Measurements from ENCODE around the gene ADD1.
"Not testable (repeated sequence)": the region's sequence is repeated elsewhere in the genome, so short reads cannot be mapped to it uniquely, and the experiment has no call there.

ADD1 gene

GRCh38 chr4:2955186-2956044 is 111.8 kb downstream of the ADD1 start:
- H3K4me1 ChIP-seq (ENCODE audit: control insufficient read depth in 2 of 2, insufficient read depth in 2 of 2, low read length in 2 of 2); H3K27me3 ChIP-seq (ENCODE audit: control insufficient read depth in 2 of 2, insufficient read depth in 2 of 2, low read length in 2 of 2); H3K27ac ChIP-seq (ENCODE audit: low read depth in 2 of 2, low read length in 2 of 2); H3K9me3 ChIP-seq (ENCODE audit: control insufficient read depth in 2 of 2, low read length in 2 of 2); H3K9ac ChIP-seq (ENCODE audit: low read depth in 1 of 2, low read length in 2 of 2); H3K4me3 ChIP-seq (ENCODE audit: low read length in 2 of 2): not testable (repeated sequence)
- H3K36me3 ChIP-seq (ENCODE audit: control insufficient read depth in 2 of 2, insufficient read depth in 2 of 2, low read length in 2 of 2), result peaks cover 34 to 53% of the 10 kb centered on the region in 2 donors

DNA sequence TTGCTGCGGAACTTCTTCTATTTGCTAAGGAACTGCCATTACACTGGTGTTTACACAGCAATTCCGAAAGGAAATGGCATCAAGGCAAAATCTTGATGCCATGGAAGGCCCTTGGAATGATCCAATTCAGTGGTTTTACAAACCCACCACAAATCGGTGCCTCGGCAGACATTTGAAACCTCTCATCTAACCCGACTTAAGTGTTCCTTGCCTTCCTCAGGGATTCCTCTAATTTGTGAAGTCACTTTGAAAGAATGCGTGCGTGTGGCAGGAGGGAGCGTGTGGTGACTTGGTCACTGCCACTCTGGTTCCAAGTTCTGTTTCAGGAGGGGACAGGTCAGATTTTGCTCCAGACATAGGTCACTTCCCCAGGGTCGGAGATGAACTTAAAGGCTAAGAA is 114.8 kb downstream of the ADD1 start:
- Histone ChIP-seq H3K36me3 (ENCODE audit: control insufficient read depth in 2 of 2, insufficient read depth in 2 of 2, low read length in 2 of 2) (peaks cover 15 to 29% of the 10 kb centered on the region in 2 donors), H3K27ac (ENCODE audit: low read depth in 2 of 2, low read length in 2 of 2) (no peak overlapping the region), H3K27me3 (ENCODE audit: control insufficient read depth in 2 of 2, insufficient read depth in 2 of 2, low read length in 2 of 2) (no peaks in the 10 kb centered on the region), H3K4me3 (ENCODE audit: low read length in 2 of 2) (no peak overlapping the region), H3K9ac (ENCODE audit: low read depth in 1 of 2, low read length in 2 of 2) (no peak overlapping the region), H3K9me3 (ENCODE audit: control insufficient read depth in 2 of 2, low read length in 2 of 2) (no peaks in the 10 kb centered on the region), H3K4me1 (ENCODE audit: control insufficient read depth in 2 of 2, insufficient read depth in 2 of 2, low read length in 2 of 2) (peaks cover 11% of the 10 kb centered on the region in 2 donors)

DNA sequence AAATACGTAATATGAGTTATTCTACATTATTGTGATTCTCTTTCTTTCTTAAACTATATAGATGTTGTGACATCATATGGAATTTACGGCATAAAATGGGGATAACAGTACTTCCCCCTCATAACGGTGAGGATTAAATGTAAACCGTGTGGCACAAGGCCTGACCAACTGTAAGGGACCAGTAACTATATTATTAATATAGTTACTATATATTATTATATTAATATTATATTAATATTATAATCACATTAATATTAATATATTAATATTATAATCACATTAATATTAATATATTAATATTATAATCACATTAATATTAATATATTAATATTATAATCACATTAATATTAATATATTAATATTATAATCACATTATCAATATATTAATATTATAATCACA is 116.8 kb downstream of the ADD1 start:
- H3K27me3 ChIP-seq (ENCODE audit: control insufficient read depth in 2 of 2, insufficient read depth in 2 of 2, low read length in 2 of 2); H3K9ac ChIP-seq (ENCODE audit: low read depth in 1 of 2, low read length in 2 of 2); H3K4me3 ChIP-seq (ENCODE audit: low read length in 2 of 2); H3K27ac ChIP-seq (ENCODE audit: low read depth in 2 of 2, low read length in 2 of 2); H3K9me3 ChIP-seq (ENCODE audit: control insufficient read depth in 2 of 2, low read length in 2 of 2): not testable (repeated sequence)
- Histone ChIP-seq H3K36me3 (ENCODE audit: control insufficient read depth in 2 of 2, insufficient read depth in 2 of 2, low read length in 2 of 2) (peaks cover 10 to 19% of the 10 kb centered on the region in 2 donors), H3K4me1 (ENCODE audit: control insufficient read depth in 2 of 2, insufficient read depth in 2 of 2, low read length in 2 of 2) (peaks cover 15 to 17% of the 10 kb centered on the region in 2 donors)

DNA sequence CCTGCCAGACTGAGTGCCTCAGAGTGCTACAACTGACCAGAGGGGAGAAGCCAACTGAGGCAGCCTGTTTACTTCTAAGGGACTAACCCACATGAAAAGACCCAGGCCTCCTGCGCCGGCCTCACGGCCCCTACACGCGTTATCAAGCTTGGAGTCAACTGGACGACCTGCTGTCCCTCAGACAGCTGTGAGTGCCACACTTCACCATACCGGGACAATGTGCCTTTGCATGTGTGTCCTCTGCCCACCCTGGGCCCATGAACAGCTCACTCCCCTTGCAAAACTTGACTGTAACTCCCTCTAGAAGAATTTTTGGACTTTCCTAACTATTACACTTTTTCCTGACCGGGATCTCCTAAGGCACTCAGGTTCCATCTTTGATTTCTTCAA is 117.8 kb downstream of the ADD1 start:
- H3K27ac ChIP-seq (ENCODE audit: low read depth in 2 of 2, low read length in 2 of 2), result no peak overlapping the region
- peaks cover 15 to 17% of the 10 kb centered on the region in 2 donors for H3K4me1 ChIP-seq (ENCODE audit: control insufficient read depth in 2 of 2, insufficient read depth in 2 of 2, low read length in 2 of 2)

DNA sequence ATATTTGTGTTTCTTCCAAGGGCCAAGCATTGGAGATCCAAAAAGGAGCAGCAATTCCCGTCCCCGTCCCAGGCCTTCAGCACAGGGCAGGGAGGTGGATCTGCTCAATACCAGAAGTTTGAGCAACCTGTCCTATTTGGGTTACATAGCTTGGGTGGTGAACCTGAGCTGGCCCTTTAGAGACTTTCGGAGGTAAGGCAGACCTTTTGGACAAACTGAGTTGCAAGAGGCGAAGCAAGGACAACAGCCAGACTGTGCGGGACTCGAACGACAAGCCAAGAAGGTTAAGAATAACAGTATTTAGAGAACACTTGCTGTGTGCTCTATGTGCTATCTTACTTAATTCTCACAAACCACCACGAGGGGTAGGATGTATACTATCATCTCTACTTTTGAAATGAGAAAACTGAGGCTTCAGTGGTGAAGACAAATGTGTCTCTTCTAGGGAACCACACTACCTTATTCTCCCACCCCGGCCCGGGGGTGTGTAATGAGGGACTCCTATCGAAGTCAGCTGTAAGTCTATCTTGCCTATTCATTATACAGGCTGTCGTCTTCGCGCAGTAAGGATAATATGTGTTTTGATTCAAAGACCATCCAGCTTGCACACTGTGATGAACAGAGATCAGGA is 118.3 kb downstream of the ADD1 start:
- Histone ChIP-seq H3K27ac (ENCODE audit: low read depth in 2 of 2, low read length in 2 of 2) (peak overlapping the region in 1 of 2 donors; percentile 89), H3K4me3 (ENCODE audit: low read length in 2 of 2) (peak overlapping the region; percentile 86 to 95), H3K9ac (ENCODE audit: low read depth in 1 of 2, low read length in 2 of 2) (peak overlapping the region; percentile 77 to 79), H3K36me3 (ENCODE audit: control insufficient read depth in 2 of 2, insufficient read depth in 2 of 2, low read length in 2 of 2) (peaks cover 6 to 8% of the 10 kb centered on the region in 2 donors), H3K9me3 (ENCODE audit: control insufficient read depth in 2 of 2, low read length in 2 of 2) (no peaks in the 10 kb centered on the region), H3K4me1 (ENCODE audit: control insufficient read depth in 2 of 2, insufficient read depth in 2 of 2, low read length in 2 of 2) (peaks cover 15 to 17% of the 10 kb centered on the region in 2 donors), H3K27me3 (ENCODE audit: control insufficient read depth in 2 of 2, insufficient read depth in 2 of 2, low read length in 2 of 2) (no peaks in the 10 kb centered on the region)

More for the DNA sequence above, 117.8 kb downstream of the ADD1 start:
- H3K27me3 ChIP-seq (ENCODE audit: control insufficient read depth in 2 of 2, insufficient read depth in 2 of 2, low read length in 2 of 2), result no peaks in the 10 kb centered on the region
- peak overlapping the region in 1 of 2 donors; percentile 0 for H3K9ac ChIP-seq (ENCODE audit: low read depth in 1 of 2, low read length in 2 of 2)
- H3K9me3 ChIP-seq (ENCODE audit: control insufficient read depth in 2 of 2, low read length in 2 of 2), result no peaks in the 10 kb centered on the region
- peak overlapping the region; percentile 7 to 95 for H3K4me3 ChIP-seq (ENCODE audit: low read length in 2 of 2)
- H3K36me3 ChIP-seq (ENCODE audit: control insufficient read depth in 2 of 2, insufficient read depth in 2 of 2, low read length in 2 of 2), result peaks cover 6 to 11% of the 10 kb centered on the region in 2 donors

DNA sequence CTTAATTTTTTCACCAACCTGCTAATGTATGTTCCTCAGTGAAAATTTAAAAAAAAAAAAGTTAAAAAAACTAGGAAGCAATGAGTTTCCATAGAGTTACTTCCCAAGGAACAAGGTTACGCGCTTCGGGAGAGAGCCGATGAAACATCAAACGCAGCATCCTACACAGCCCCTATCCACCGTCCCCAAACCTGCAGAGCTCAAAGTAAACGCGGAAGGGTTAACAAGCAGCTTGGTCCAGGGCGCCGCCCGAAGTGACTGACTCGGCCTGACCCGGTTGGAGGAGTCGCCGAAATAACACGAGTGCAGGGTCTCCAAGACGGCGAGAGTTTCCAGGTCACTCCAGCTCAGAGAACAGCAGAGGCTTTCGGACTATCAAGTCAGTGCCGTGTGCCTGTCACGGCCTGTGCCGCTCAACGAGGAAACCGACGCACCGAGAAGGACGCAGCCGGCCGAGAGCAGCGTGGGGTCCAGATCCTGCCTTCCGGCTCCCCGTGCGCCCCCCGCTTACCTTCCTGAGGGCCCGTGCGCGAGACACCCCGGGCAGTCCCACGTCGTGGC is 119.0 kb downstream of the ADD1 start:
- H3K9ac ChIP-seq (ENCODE audit: low read depth in 1 of 2, low read length in 2 of 2), result peak overlapping the region; percentile 77 to 79
- peak overlapping the region; percentile 86 to 95 for H3K4me3 ChIP-seq (ENCODE audit: low read length in 2 of 2)
- peaks cover 4 to 6% of the 10 kb centered on the region in 2 donors for H3K36me3 ChIP-seq (ENCODE audit: control insufficient read depth in 2 of 2, insufficient read depth in 2 of 2, low read length in 2 of 2)
- peak overlapping the region; percentile 78 to 89 for H3K27ac ChIP-seq (ENCODE audit: low read depth in 2 of 2, low read length in 2 of 2)
- peaks cover 15 to 17% of the 10 kb centered on the region in 2 donors for H3K4me1 ChIP-seq (ENCODE audit: control insufficient read depth in 2 of 2, insufficient read depth in 2 of 2, low read length in 2 of 2)
- H3K27me3 ChIP-seq (ENCODE audit: control insufficient read depth in 2 of 2, insufficient read depth in 2 of 2, low read length in 2 of 2), result no peaks in the 10 kb centered on the region
- no peaks in the 10 kb centered on the region for H3K9me3 ChIP-seq (ENCODE audit: control insufficient read depth in 2 of 2, low read length in 2 of 2)

GRCh38 chr4:2963175-2963965 is 119.7 kb downstream of the ADD1 start, which contains the start of the genes GRK4 and NOP14:
Gene GRK4 (plus strand): TSS chr4:2963571. CDS start chr4:2964071, 500 bp downstream.
Gene NOP14 (minus strand): TSS chr4:2963406. CDS start chr4:2963319, 87 bp downstream.
- Histone ChIP-seq H3K27ac (ENCODE audit: low read depth in 2 of 2, low read length in 2 of 2) (peak within 1 kb of the TSS; percentile 78 to 89), H3K4me1 (ENCODE audit: control insufficient read depth in 2 of 2, insufficient read depth in 2 of 2, low read length in 2 of 2) (peaks cover 15 to 17% of the 10 kb centered on the region in 2 donors)

DNA sequence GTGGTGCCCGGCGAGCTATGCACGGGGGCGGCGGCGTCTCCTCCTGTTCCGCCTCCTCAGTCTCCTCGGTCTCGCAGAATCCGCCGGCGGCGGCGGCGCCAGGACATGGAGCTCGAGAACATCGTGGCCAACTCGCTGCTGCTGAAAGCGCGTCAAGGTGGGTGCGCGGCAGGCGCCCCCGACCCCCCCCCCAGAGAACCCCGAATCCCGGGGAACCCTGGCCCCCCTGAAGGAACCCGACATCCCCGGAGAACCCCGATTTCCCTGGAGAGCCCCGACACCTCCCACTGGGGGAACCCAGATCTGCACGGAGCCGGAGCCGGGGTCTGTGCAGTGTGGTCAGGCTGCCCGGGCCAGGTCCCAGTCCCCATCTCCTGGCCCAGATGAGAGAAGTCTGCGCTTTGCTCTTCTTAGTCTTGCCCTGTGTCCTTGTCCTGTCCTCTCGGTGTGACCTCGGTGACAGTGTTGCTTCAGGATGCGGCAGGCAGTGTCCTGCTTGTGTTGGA is 120.4 kb downstream of the ADD1 start:
- H3K9me3 ChIP-seq (ENCODE audit: control insufficient read depth in 2 of 2, low read length in 2 of 2), result no peaks in the 10 kb centered on the region
- H3K4me1 ChIP-seq (ENCODE audit: control insufficient read depth in 2 of 2, insufficient read depth in 2 of 2, low read length in 2 of 2), result peaks cover 15 to 17% of the 10 kb centered on the region in 2 donors
- peaks cover 0 to under 1% of the 10 kb centered on the region in 2 donors for H3K36me3 ChIP-seq (ENCODE audit: control insufficient read depth in 2 of 2, insufficient read depth in 2 of 2, low read length in 2 of 2)
- H3K27ac ChIP-seq (ENCODE audit: low read depth in 2 of 2, low read length in 2 of 2), result peak overlapping the region in 1 of 2 donors; percentile 38
- peak overlapping the region; percentile 1 to 77 for H3K9ac ChIP-seq (ENCODE audit: low read depth in 1 of 2, low read length in 2 of 2)
- H3K4me3 ChIP-seq (ENCODE audit: low read length in 2 of 2), result peak overlapping the region; percentile 72 to 86
- no peaks in the 10 kb centered on the region for H3K27me3 ChIP-seq (ENCODE audit: control insufficient read depth in 2 of 2, insufficient read depth in 2 of 2, low read length in 2 of 2)

More at GRCh38 chr4:2963175-2963965, 119.7 kb downstream of the ADD1 start, which contains the start of the genes GRK4 and NOP14:
- no peaks in the 10 kb centered on the region for H3K9me3 ChIP-seq (ENCODE audit: control insufficient read depth in 2 of 2, low read length in 2 of 2)
- H3K36me3 ChIP-seq (ENCODE audit: control insufficient read depth in 2 of 2, insufficient read depth in 2 of 2, low read length in 2 of 2), result peaks cover 4% of the 10 kb centered on the region in 2 donors
- H3K9ac ChIP-seq (ENCODE audit: low read depth in 1 of 2, low read length in 2 of 2), result peak within 1 kb of the TSS; percentile 77 to 79
- peak within 1 kb of the TSS; percentile 86 to 95 for H3K4me3 ChIP-seq (ENCODE audit: low read length in 2 of 2)
- H3K27me3 ChIP-seq (ENCODE audit: control insufficient read depth in 2 of 2, insufficient read depth in 2 of 2, low read length in 2 of 2), result no peaks in the 10 kb centered on the region

DNA sequence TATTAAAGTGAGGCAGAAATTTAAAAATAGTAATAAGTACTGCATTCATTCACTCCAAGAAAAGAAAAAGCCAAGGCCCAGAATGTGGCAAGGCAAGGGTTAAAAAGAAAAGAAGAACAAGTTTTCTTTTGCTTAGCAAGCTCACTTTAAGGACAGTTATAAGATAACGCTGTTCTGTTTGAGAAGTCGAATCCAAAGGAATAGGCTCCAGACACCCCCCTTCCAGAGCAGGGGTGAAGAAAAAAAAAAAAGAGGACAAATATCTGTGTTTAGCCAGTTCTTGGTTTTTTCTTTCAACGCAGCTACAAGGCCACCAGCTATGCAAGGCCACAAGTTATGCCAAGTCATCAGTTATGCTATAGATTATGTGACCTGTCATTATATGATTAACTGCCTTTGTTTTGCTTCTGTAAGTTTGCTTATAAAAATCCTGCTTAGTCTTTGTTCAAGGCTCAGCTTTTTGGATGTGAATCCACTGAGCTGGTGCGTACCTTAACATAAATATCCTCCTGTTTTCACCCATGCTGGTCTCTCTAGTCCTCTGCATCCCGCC is 121.1 kb downstream of the ADD1 start:
- peaks cover 15 to 17% of the 10 kb centered on the region in 2 donors for H3K4me1 ChIP-seq (ENCODE audit: control insufficient read depth in 2 of 2, insufficient read depth in 2 of 2, low read length in 2 of 2)
- no peak overlapping the region for H3K9ac ChIP-seq (ENCODE audit: low read depth in 1 of 2, low read length in 2 of 2)
- no peaks in the 10 kb centered on the region for H3K36me3 ChIP-seq (ENCODE audit: control insufficient read depth in 2 of 2, insufficient read depth in 2 of 2, low read length in 2 of 2)
- H3K27ac ChIP-seq (ENCODE audit: low read depth in 2 of 2, low read length in 2 of 2), result no peak overlapping the region
- H3K4me3 ChIP-seq (ENCODE audit: low read length in 2 of 2), result peak overlapping the region in 1 of 2 donors; percentile 72
- no peaks in the 10 kb centered on the region for H3K9me3 ChIP-seq (ENCODE audit: control insufficient read depth in 2 of 2, low read length in 2 of 2)
- no peaks in the 10 kb centered on the region for H3K27me3 ChIP-seq (ENCODE audit: control insufficient read depth in 2 of 2, insufficient read depth in 2 of 2, low read length in 2 of 2)
